Measurements from ENCODE around the gene TMOD2. TPM values are rescaled to one million over a fixed set of nuclear protein-coding genes. Genes with fewer than 3 reads are reported as not detected.

The TMOD2 gene
- total RNA-seq, 2 experiments from 2014 or later = 0.44 TPM; not detected in 1

GRCh38 chr15:51721199-51721960 lies 30.0 kb upstream of the TMOD2 start:
- DNase-seq (ENCODE audit: low spot score) = no peak
- Histone ChIP-seq H3K4me2 (ENCODE audit: low read length) (no peak overlapping the region), H3K27ac (ENCODE audit: low read depth, low read length, poor library complexity, severe bottlenecking) (no peak overlapping the region), H3K9me2 (ENCODE audit: insufficient read depth, low read length) (no peaks in the 10 kb centered on the region), H3K4me1 (ENCODE audit: insufficient read depth, low read length, poor library complexity, severe bottlenecking) (peaks cover 5% of the 10 kb centered on the region), H3K9me3 (ENCODE audit: low read length) (no peaks in the 10 kb centered on the region), H2AFZ (ENCODE audit: low read length) (no peak overlapping the region), H3K4me3 (ENCODE audit: low read depth, low read length, poor library complexity, severe bottlenecking) (no peak overlapping the region), H4K20me1 (ENCODE audit: insufficient read depth, low read length) (no peaks in the 10 kb centered on the region), H3K36me3 (ENCODE audit: insufficient read depth, low read length) (no peaks in the 10 kb centered on the region), H3K79me2 (ENCODE audit: insufficient read depth, low read depth, low read length) (no peaks in the 10 kb centered on the region)
- ChIA-PET POLR2A (no interaction called here), CTCF (ENCODE audit: unreplicated experiment) (no interaction called here)
- BruUV-seq (replicated peaks) = no TSS peak
- TF ChIP-seq CTCF (conservative IDR thresholded peaks at IDR 0.05; ENCODE audit: low read length) (no peak), EZH2phosphoT487 (IDR thresholded peaks at IDR 0.05; ENCODE audit: borderline replicate concordance, low read depth, low read length) (no peak)
- intact Hi-C loops (cut with micrococcal nuclease; ENCODE audit: unreplicated experiment) = no loop called here

DNA sequence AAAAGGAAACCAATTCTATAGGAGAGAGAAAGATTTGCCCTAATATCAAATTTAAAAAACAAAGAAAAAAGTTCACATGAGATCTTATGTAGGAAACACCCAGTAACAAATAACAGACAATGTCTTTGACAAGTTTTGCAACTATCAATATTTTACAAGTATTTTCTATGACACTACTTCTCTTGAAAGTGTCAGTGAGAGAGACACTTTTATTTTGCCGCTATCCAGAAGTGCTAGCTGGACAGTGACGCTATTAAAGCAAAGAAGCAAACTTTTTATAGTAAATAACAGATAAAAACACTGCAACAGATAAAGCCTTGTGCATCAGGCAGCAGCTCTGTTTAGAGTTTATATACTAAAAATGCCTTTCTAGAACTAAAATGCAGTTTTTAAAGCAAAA lies 27.2 kb upstream of the TMOD2 start:
- TF ChIP-seq CTCF (conservative IDR thresholded peaks at IDR 0.05; ENCODE audit: low read length) (no peak), EZH2phosphoT487 (IDR thresholded peaks at IDR 0.05; ENCODE audit: borderline replicate concordance, low read depth, low read length) (no peak)
- POLR2A ChIA-PET = interaction anchor here (0.6 to 0.7 kb wide), 2 partner anchors 1236 to 1625 kb away, joined by 3 read pairs; no protein-coding TSS in a partner anchor
- intact Hi-C loops (cut with micrococcal nuclease; ENCODE audit: unreplicated experiment) = no loop called here

DNA sequence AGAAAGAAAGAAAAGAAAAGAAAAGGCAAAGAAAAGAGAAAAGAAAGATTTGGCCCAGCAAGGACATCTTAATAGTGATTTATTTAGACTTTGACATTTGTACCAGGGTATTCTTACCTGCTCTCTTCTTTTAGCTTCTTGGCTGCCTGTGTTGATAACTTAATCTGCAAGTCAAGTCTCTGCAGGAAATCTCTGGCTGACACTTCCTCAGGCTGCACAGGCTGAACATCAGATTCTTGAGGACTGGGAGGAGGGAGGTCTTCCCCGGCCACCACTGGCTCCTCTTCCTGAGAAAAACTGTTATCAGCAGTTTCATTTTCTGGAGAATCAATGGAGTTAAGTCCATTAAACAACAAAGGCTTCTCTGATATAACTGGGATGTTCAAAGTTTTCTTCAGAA lies 26.7 kb upstream of the TMOD2 start:
- Histone ChIP-seq H3K27ac (ENCODE audit: low read depth, low read length, poor library complexity, severe bottlenecking) (no peak overlapping the region), H3K4me1 (ENCODE audit: insufficient read depth, low read length, poor library complexity, severe bottlenecking) (peaks cover 8% of the 10 kb centered on the region), H2AFZ (ENCODE audit: low read length) (no peak overlapping the region), H3K36me3 (ENCODE audit: insufficient read depth, low read length) (no peaks in the 10 kb centered on the region), H3K9me3 (ENCODE audit: low read length) (no peaks in the 10 kb centered on the region), H3K4me3 (ENCODE audit: low read depth, low read length, poor library complexity, severe bottlenecking) (no peak overlapping the region), H3K79me2 (ENCODE audit: insufficient read depth, low read depth, low read length) (no peaks in the 10 kb centered on the region), H4K20me1 (ENCODE audit: insufficient read depth, low read length) (no peaks in the 10 kb centered on the region), H3K4me2 (ENCODE audit: low read length) (no peak overlapping the region), H3K9me2 (ENCODE audit: insufficient read depth, low read length) (no peaks in the 10 kb centered on the region)
- TF ChIP-seq EZH2phosphoT487 (IDR thresholded peaks at IDR 0.05; ENCODE audit: borderline replicate concordance, low read depth, low read length) (no peak), CTCF (conservative IDR thresholded peaks at IDR 0.05; ENCODE audit: low read length) (no peak)
- ChIA-PET POLR2A (interaction anchor here (0.6 kb wide), 1 partner anchor 1624 kb away, joined by 3 read pairs; no protein-coding TSS in a partner anchor), CTCF (ENCODE audit: unreplicated experiment) (no interaction called here)
- intact Hi-C loops (cut with micrococcal nuclease; ENCODE audit: unreplicated experiment) = no loop called here
- DNase-seq (ENCODE audit: low spot score) = no peak
- no TSS peak for BruUV-seq (replicated peaks)

More for the DNA sequence above, 27.2 kb upstream of the TMOD2 start:
- Histone ChIP-seq H3K36me3 (ENCODE audit: insufficient read depth, low read length) (no peaks in the 10 kb centered on the region), H3K4me2 (ENCODE audit: low read length) (no peak overlapping the region), H3K9me2 (ENCODE audit: insufficient read depth, low read length) (no peaks in the 10 kb centered on the region), H4K20me1 (ENCODE audit: insufficient read depth, low read length) (no peaks in the 10 kb centered on the region), H3K79me2 (ENCODE audit: insufficient read depth, low read depth, low read length) (no peaks in the 10 kb centered on the region), H3K27ac (ENCODE audit: low read depth, low read length, poor library complexity, severe bottlenecking) (no peak overlapping the region), H3K4me1 (ENCODE audit: insufficient read depth, low read length, poor library complexity, severe bottlenecking) (peaks cover 8% of the 10 kb centered on the region), H3K4me3 (ENCODE audit: low read depth, low read length, poor library complexity, severe bottlenecking) (no peak overlapping the region), H2AFZ (ENCODE audit: low read length) (no peak overlapping the region), H3K9me3 (ENCODE audit: low read length) (no peaks in the 10 kb centered on the region)
- no TSS peak for BruUV-seq (replicated peaks)
- CTCF ChIA-PET (ENCODE audit: unreplicated experiment) = no interaction called here
- no peak for DNase-seq (ENCODE audit: low spot score)

Data from OCI-LY7 (cell line).